Suppressor macrophage treated with lipopolysaccharide for 1 hour (primary cell): Measurements from ENCODE around the gene RPS18.

Experiments
- DNase-seq, 3 donors: peaks; one replicate each; pipeline ENCODE4 v3.0.0-alpha.2; 2020 to 2022

The RPS18 gene

GRCh38 chr6:33315793-33316602, 44.1 kb downstream of the RPS18 start:
- DNase-seq, result no peak

- DNase-seq, result peak in 1 of 3 donors; percentile 24
These were observed 44.9 kb downstream of the RPS18 start for GRCh38 chr6:33316603-33317418.

GRCh38 chr6:33317419-33317668, 45.5 kb downstream of the RPS18 start:
- no peak for DNase-seq

GRCh38 chr6:33317669-33318425, 46.0 kb downstream of the RPS18 start, which contains the start of gene ZBTB22:
Gene ZBTB22 (minus strand): TSS chr6:33317744. CDS start chr6:33316916, 828 bp downstream.
- peak; percentile 98 to 99 (median 99) for DNase-seq

DNA sequence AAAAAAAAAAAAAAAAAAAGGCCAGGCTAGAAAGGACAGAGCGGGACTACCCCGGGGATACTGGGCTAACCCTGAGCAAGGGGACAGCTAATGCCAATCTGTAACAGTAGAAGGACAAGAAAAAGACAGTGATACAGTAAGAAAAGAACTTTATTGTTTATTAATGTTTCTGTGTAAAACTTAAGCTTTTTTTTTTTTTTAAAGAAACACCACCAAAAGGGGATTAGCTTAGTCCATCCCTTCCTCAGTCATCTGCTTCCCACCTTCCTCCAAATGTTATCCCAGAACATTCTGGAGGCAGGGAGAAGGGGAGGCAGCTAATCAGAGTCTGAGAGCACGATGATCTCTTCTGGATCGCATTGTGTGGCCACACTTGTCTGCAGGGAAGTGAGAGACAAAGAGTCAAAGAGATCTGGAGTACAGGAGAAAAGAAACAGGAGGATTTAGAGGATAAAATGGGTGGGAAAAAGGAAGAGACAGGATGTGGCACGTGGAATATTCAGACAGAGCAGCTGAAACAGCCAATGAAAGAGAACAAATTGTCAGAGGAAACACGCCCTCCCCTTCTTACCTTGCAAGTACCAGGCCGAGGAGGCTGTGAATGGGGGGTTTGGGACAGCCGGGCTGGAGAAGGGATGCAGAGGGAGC, 46.7 kb downstream of the RPS18 start:
- no peak for DNase-seq

DNA sequence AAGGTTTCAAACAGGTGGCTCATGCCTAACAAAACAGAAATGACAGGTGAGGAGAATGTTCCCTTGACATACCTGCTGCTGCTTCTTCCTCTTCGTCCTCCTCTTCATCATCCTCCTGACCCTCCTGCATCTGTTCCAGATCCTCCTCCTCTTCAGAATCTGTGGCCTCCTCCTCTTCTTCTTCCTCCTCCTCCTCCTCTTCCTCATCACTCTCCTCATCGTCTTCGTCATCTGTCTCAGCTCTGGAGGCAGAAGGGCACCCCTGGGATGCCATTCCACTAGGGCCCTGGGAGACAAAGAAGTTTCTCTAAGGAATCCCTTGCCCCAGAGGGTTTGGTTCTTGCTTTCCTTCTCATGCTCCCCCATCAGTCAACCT, 48.1 kb downstream of the RPS18 start:
- DNase-seq, result no peak

- peak; percentile 90 to 94 (median 92) for DNase-seq
These were observed 48.7 kb downstream of the RPS18 start for GRCh38 chr6:33320315-33321181.

DNA sequence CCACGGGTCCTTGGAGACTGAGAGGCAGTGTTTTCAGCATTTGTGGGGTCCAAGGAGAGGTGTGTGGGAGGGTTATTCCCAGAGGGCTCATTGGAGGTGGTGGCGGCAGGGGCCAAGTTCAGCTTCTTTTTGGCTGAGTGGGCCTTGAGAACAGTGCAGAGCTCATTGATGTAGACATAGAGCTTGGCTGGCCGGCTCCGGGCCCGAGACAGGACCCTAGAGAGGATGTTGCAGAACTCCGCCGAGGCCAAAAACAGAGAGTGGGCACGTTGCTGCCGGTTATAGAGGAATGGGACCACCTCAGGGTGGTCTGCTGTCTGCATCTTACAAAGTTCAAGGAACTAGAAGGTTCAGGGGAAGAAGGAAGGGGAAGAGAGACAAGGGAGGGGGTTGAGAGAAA, 49.4 kb downstream of the RPS18 start:
- DNase-seq, result no peak

DNA sequence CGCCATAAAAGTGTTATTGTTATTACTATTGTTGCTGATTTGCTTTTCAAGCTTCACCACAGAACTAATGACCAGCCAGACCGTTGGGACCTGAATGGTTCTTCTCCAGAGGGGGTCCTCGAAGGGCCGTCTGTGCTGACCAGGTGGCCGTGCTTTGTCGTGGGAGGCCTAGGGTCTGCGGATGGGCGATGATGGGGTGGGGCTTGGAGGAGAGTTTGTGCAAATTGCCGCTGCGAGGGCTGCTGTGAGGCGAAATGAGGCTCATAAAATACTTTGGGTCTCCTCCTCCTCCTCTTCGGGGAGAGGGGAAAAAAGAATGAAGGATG, 51.7 kb downstream of the RPS18 start:
- no peak for DNase-seq

- peak in 1 of 3 donors; percentile 31 for DNase-seq
These were observed 52.2 kb downstream of the RPS18 start for GRCh38 chr6:33324125-33324524.
